Right kidney (tissue), 1 donor: ENCODE data around the gene WWOX.
"Not testable (repeated sequence)": the region's sequence is repeated elsewhere in the genome, so short reads cannot be mapped to it uniquely, and the experiment has no call there.

Source experiments
- DNase-seq: peaks from one replicate; pipeline ENCODE4 v3.0.0-alpha.2; 2016

Gene WWOX

DNA sequence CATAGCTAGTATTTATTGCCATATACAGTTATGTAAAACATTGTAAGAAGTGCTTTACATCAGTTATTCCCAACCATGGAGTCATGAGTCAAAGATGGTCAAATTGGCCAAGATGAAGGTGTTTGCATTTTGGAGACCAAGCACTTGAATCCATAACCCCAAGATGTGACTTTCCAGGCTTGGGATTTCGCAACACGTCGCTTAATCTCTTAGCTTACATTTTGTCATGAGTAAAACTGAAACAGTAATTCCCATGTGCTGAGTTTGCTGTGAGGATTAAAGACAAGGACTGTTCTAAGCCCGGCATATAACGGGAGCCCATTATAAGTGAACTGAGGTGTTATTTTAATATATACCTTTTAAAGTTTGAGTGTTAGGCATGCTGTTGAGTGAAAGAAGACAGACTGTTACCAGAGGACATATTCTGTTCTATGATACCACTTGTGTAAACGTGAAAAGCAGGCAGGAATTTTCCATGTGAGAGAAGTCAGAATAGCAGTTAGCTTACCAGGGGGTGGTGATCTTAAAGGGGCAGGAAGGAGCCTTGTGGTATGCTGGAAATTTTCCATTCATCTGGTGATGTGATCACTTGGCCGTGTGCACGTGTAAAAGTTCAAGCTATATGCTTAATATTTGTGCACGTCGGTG, 484.9 kb downstream of the WWOX start:
- no peak for DNase-seq

DNA sequence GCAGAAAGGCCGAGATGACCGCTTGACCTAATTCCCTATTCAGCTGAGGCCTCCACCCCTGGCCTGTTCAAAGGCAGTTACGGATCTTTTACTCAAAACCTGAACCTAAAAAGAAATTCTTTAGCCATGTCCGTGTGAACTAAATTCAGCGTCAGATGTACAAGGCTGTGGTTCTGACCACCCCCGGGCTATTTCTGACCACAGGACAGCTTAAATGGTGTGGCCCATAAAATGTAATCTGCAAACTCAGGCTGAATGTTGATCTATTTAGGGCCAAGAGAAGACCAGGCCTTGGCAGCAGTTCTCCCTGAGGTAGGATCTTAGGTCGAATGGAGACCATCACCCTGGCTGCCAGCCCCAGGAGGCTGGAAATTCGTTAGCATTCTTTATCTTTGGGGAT, 485.5 kb downstream of the WWOX start:
- no peak for DNase-seq

DNA sequence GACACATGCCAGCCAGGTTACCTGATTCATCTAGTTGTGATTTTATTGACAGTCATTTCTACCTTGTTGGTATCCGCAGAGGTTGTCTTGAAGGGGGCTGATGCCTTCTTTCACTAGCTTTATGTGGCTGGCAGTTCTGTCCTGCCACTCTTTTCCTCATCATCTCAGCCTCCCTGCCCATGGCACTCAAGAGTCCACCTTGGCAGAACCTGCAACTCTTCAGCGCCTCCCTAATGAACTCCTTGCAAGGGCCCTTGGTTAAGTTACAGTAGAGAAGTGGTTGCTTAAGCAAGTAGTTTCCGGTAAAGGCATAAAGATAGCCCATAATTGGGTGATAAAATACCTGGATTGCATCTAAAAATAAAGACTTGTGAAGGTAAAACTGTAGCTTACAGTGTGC, 489.9 kb downstream of the WWOX start:
- DNase-seq: no peak

DNA sequence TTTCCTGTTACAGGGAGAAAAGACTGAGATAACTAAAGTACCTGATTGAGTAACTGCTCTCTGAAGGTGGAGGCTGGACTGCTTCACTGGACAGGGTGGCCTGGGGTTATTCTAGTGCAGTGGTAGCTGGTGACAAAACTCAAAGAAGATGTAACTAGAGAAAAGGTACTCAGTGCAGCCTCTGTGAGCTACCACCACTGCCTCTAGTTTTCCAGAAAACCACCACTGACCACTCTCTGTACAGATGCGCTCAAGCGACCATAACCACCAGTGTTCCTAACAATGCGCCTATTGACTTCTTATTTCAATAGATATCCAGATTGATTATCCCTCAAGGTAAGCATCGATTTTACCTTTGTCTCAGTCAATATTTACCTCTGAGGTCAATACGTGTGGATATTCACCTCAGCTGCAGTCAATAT, 492.2 kb downstream of the WWOX start:
- no peak for DNase-seq

DNA sequence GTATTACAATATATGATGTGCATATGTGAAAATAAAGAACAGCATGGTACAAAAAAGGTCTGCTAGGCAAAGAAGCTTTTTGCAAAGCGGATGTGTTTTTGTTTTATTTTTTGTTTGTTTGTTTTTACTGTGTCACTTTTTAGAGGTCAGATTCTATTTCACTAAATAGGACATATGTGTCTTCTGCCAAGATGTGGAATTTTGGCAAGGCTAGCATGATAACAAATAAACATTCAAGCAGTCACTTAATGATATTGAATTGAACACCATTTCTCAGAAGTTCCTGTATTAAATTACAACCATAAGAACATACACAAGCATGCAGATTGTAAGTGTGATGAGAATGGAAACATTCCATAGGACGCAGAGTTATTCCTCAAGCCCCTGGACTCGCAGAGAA, 492.7 kb downstream of the WWOX start:
- no peak for DNase-seq

DNA sequence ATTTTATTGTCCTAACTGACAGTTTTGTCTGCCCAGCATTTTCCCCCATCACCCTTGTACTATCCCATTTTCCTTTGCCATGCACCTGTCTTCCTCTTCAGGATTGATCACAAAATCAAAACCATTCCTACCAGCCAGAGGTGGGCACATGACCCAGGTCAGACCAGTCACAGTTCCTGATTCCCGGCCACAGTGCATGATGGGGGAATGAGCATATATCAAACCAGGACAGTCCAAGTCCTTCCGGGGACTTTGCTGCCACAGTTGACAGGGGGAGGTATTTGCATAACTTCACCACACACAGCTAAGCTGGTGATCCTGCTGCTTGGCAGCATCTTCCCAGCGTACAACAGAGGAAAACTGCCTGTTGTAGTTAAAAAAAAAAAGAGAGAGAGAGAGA, 493.9 kb downstream of the WWOX start:
- no peak for DNase-seq

DNA sequence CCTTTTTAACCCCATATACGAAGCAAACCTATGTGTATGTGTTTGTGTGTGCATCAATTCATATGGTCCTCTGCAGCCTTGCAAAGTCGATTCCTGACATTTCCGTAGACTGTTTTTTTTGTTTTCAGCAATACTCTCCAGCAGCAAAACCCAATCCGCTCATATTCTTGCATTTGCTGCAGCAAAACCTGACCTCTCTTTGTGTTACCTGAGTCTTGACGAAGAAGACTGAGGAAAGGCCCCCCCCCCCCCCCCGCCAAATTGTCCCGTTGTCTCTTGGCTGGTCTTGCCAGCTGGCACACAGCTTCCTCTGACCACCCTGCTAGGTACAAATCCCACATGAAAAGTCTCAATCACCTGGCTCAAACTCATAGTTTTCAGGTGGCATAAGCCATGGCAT, 494.7 kb downstream of the WWOX start:
- no peak for DNase-seq

DNA sequence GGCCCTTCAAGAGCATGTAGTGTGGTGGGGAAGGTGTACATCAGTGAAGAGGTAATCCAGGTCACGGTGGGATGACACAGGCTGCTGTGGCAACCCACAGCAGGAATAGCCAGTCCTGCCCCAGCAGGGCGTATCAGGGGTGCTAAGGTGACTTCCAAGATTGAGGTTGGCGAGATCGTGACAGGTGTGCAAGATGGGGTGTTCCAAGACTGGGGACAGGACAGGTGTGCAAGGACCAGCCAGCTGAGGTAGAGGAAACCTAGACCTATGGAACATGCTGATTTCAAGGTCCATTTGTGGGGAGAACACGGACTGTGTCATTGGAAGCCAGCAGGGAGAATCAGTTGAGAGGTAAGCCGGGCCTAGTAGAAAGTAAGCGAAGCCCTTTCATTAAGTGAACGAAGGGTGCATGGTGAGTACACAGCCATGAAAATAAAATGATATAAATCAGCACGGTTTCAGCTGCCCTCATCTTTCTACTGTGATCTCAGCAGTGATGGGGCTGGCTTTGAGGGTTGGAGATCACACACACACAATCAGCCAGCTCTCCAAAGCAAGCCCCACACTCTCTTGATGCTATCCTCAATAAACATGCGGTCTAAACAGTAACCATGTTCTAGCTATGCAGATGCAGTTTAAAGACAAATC, 497.0 kb downstream of the WWOX start:
- no peak for DNase-seq

DNA sequence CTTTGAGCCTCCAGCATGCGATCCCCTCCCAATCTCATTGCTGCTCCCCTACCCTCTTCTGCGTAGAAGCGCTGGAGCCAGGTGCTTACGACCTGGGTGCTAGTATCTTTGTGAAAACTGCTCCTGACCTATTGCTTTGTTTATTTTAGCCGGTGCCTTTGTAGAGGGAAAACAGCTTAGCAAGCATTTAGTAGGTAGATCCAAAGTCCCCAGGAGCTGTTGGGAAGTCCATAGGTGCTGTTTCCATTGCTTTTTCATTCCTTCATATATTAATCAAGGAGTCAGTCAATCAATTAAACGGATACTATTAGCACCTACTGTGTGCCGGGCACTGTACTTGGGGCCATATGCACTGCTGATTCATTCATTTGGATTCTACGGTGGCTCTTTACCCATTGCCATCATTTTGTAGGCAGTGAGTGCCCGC, 497.6 kb downstream of the WWOX start:
- DNase-seq: no peak

DNA sequence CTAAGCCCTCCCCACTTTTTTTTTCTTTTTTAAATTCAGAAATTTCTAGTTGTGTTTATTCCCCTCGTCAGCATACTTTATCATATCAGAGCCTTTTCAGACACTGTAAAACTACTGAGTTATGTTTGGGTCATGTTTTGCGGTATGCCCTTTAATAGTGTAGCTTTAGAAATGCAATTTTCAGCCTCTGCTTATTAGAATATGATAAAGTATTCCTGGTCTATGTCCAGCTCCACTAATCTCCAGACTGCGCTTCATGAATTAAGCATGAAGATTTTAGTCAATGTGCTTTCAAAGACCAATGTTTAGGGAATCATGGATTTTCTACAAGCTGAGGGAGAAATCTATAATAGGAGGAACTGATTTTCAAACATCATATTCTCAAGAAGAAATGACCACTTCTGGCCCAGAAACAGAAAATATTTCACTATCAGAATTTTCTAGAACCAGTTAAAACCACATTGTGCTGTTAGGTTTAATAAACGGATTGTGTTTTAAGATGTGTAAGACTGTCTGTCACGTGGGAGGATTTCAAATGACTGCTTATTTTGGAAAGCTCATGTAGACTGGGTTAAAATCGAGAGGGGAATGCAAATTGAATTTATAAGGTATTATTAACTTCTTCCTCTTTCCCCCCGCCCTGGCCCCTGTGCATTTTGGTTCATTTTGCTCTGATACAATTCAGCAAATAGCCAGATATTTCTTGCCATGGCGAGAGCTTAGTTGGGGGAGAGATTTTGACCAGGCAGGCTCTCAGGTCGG, 498.5 kb downstream of the WWOX start:
- no peak for DNase-seq

DNA sequence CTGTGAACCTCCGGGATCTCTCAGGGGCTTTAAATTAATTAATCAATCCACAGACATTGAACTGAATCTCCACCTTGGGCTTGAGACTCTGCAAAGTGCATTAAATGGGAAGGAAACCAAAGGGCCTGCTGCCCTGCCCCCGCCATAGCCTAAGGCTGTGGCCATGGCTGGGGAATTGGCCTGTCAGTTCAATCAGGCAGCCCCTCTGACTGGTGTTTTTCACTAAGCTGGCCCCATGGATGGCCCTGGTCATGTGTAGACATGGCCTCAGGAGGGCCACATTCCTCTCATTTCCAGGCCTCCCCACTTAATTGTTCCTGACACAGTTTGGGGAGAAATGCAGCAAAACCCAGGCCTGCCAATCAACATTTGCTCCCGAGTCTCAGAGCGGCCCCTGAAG, 499.8 kb downstream of the WWOX start:
- DNase-seq: no peak

DNA sequence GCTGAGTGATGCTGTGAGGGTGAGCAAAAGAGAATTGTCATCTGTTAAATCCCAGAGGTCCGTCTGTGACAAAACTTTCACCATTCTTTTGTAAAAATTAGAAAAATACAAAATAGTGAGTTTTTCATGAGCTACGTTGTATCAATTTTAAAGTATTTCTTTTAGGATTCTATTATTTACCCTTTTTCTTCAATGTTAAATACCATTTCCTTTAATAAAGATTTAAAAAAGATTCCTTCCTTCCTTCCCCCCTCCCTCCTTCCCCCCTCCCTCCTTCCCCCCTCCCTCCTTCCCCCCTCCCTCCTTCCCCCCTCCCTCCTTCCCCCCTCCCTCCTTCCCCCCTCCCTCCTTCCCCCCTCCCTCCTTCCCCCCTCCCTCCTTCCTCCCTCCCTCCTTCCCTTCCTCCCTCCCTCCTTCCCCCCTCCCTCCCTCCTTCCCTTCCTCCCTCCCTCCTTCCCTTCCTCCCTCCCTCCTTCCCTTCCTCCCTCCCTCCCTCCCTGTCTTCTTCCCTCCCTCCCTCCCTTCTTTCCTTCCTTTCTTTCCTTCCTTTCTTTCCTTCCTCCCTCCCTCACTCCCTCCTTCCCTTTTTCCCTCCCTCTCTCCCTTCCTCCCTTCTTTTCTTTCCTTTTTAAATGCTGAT, 505.1 kb downstream of the WWOX start:
- DNase-seq: not testable (repeated sequence)

DNA sequence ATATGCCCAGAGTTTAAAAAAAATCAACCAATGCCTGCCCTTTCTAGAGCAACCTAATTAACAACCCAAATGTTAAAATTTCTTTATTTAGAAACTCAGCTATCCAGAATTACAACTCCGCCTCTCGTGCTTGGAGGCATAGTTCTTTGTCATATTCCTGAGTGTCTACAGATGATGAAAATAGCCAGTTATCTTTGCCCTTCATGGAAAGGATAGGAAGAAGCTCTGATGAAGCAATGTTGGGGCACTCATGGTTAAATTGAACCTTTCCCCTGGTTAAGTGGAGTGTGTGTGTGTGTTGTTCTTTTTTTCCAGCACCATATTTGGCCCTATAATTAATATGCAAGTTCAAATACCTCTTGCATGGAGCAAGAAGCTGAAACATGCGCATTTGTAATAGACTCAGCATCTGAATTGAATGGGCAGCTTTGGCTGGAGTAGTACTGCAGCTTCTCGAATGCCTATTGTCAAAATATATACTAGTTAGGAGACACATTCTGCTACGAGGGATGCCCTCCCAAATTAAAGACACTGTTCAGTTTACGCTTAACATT, 506.2 kb downstream of the WWOX start:
- DNase-seq: no peak

DNA sequence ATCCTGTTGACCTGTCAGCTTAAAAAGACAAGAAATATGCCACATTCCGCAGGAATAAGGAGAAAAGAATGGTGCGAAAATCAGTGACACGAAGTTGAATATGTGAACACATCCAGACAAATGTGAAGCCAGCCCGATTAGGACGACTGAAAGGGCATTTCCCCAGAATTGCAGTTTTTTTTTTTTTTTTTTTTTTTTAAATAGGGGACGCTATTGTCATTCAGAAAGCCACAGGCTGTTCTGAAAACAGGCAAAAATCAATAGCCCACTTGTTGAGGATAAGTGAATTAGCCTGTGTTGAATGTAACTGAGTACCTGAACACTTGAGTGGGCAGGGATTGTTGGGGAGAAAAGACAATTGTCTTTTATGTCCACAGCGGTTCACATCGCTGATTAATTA, 507.1 kb downstream of the WWOX start:
- no peak for DNase-seq

DNA sequence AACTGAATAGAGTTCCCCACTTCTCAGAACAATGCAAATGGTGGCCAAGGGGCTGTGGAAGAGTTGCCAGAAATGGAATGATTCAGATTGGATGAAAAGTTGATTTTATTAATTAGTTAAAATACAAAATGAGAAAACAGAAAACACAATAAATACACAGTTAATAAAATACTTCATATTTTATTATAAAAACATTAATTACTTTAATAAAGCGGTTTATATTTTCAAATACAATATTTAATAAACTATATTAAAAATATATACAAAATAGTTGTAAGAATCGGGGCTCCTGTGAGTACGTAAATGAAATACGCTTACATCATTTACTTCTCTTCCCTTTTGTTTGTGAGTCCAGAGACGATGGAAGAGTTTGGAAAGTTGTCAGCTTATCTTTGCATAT, 507.6 kb downstream of the WWOX start:
- no peak for DNase-seq

DNA sequence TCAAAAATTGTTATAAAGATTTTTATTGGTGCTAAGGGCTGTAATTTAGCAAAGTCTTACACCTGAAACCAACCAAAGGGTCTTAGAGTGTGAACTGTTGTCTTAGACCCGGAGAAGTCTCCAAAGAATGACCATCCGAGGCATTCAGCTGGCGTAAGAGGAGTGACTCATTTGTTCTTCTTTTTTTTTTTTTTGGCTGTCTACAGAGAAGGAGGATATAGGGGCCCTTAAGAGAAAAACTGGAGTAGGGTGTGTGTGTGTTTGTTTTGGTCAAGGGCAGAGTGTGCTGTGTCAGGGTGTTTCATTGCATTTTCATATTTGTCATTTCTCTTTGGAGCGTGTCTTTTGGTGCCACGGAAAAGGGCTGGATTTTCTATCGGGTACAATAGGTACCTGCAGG, 508.0 kb downstream of the WWOX start:
- DNase-seq: no peak

DNA sequence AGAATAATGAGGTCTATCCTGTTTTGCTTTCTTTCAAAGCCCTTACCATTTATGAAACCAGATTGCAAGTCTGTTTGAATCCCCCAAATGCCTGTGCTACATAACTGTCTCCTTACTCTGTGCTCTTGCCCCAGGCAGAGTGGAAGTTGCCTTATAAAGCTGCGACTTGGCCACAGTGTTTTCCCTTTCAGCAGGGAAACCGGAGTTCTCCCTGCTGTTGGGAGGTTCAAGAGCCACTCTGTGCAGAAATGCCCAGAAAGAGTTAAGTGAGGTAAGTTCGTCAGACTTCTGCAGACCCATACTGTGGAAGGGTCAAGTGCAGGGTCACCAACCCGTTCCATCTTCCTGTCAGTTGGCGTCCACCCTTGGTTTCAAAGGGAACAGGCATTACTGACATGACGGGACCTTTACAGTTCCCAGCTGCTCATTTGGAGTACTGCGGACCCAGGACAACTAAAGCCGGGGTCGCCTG, 508.9 kb downstream of the WWOX start:
- DNase-seq: peak; percentile 54

DNA sequence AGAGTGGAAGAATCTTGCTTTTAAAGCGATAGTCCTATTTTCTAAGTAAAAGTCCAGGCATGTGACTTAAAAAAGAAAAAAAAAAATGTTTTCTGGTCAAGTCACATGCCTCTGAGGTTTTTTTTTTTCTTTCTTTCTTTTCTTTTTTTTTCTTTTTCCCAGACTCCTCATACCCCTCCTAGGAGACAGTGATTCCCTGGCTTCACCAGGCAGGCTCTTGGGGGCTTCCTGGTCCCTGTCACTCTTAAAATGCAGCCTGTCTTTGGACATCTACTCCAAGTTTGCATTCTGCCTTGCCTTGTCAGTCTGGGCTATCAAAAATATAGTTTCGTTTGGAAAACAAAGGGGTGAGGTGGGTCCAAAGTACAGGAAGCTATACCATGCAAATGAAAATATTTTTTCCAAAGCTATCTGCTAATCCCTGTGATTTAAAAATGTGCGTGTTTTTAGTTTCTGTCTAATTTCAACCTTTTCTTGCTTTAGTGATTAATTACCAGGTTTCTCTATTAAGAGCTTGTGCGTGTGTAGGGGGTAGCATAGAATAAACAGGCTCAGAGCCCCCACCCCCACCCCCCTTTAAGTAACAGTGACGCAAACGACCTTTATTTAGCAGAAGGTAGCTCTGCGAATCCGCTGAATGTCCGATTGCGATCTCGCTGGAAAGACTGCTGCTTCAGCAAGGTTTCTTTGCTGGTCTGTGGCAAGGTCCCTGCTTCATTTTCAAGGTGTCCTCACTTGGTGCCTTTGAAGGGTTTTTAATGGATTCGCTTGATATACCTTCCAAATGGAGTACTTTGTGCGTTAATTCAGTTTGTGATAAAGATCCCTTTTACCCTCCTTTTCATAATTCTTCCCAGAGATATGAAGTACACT, 510.2 kb downstream of the WWOX start:
- DNase-seq: peak; percentile 35

DNA sequence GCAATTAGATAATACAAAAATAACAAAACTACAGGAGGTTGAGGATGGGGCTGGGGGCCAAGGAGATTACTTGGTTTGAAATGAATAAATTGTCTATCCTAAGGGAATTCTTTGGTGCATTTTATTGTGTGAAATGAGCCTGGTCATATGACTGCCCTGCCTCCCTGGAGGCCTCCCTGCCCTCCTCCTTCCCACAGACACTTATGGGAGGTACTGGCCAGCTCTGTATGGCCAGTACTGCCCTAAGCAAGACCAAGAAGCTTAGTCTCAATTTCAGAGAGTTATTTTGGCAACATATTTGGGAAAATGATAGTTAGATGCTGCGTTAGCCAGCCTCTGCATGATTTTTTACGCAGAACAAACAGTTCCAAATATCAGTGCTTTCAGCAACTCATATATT, 511.9 kb downstream of the WWOX start:
- no peak for DNase-seq

DNA sequence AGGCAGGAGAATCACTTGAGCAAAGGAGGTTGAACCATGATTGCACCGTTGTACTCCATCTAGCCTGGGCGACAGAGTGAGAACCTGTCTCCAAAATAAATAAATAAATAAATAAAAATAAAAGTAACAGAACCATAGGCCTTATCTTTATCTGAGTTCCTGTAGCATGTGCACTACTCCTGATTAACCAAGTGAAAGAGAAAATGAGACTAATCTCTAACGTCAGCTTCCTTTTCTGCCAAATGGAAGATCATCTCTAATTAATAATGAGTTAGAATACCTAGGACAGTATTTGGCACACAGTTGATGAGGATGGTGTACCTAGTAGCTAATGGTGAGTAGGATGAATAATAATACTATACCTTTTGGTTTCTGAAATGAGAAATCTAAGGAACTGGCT, 520.4 kb downstream of the WWOX start:
- DNase-seq: no peak

DNA sequence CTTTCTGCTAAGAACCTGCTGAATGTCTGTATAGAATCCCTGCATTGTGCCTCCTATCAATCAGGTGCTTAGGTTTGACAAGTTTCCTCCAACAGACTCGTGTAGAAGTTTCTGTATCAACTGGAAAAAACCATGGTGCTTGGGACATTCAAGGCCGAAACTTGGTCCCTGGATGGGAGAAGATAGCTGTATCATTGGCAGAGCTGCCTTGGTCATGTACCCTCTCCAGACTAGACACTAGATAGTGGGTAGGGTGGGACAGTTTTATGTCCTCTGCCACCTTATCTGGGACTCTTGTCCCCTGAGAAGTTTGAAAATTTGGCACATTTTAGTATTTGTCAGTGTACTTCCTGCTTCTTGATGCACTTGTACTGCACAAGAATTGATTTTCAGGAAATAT, 520.8 kb downstream of the WWOX start:
- no peak for DNase-seq

DNA sequence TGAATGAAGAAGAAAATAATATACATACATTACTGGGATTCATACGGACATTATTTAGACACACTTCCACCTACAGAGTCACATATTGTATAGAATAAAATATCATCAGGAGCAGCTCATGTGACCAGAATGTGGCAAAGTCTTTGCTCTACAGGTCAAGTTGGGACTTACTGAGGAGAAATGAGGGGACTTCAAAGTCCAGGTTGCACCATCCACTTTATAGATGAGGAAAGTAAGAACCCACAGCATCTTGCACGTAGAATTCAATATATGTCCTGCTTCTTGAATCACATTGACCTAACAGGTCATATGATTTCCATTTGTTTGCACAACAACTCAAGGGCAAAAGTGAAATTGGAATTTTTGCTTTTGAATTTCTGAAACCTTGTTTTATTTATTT, 524.3 kb downstream of the WWOX start:
- DNase-seq: no peak
